HepG2 (cell line): ENCODE data around the gene MTFR1L. TPM values are rescaled to one million over a fixed set of nuclear protein-coding genes. Genes with fewer than 3 reads are reported as not detected.

Experiments
- AHR ChIP-seq: IDR thresholded peaks from 2 replicates; pipeline ENCODE4 v1.6.1; 2018; ENCODE audit warnings: missing genetic modification reagents, missing compliant biosample characterization
- CREM ChIP-seq, 2 experiments: sonication (generic) in 1 of 2; formaldehyde crosslinking in 1 of 2; IDR thresholded peaks; 2 replicates each; pipeline versions ENCODE4 v1.4.0 to v1.6.1; 2016 to 2020; ENCODE audit warnings: antibody characterized with exemption in 1 of 2, mild to moderate bottlenecking in 1 of 2, missing genetic modification reagents in 1 of 2
- DPF2 ChIP-seq: sonication (generic); formaldehyde crosslinking; IDR thresholded peaks from 2 replicates; pipeline ENCODE4 v1.4.0; 2020; ENCODE audit warnings: mild to moderate bottlenecking, low read depth, missing genetic modification reagents, borderline replicate concordance
- IRX3 ChIP-seq: sonication (generic); formaldehyde crosslinking; IDR thresholded peaks from 2 replicates; pipeline ENCODE4 v1.8.1; 2023; ENCODE audit warnings: mild to moderate bottlenecking, low read depth, missing genetic modification reagents, borderline replicate concordance
- KLF11 ChIP-seq: IDR thresholded peaks from 2 replicates; pipeline ENCODE4 v1.6.1; 2016; ENCODE audit warnings: missing compliant biosample characterization
- MEIS2 ChIP-seq: sonication (generic); formaldehyde crosslinking; IDR thresholded peaks from 2 replicates; pipeline ENCODE4 v1.9.0; 2021; ENCODE audit warnings: mild to moderate bottlenecking, missing genetic modification reagents
- NBN ChIP-seq: fragments of 450-650 bp; conservative IDR thresholded peaks from 2 replicates; pipeline ENCODE4 v1.6.1; 2017
- PATZ1 ChIP-seq: sonication (generic); formaldehyde crosslinking; IDR thresholded peaks from 2 replicates; pipeline ENCODE4 v1.4.0; 2020; ENCODE audit warnings: missing genetic modification reagents
- RAD21 ChIP-seq: fragments of 450-650 bp; formaldehyde crosslinking; IDR thresholded peaks from 2 replicates; pipeline ENCODE4 v1.5.0; 2020; ENCODE audit warnings: mild to moderate bottlenecking
- RFXANK ChIP-seq: IDR thresholded peaks from 2 replicates; pipeline ENCODE4 v1.6.1; 2016
- SMAD3 ChIP-seq: sonication (generic); formaldehyde crosslinking; IDR thresholded peaks from 2 replicates; pipeline ENCODE4 v1.4.0; 2020; ENCODE audit warnings: missing genetic modification reagents
- STAG1 ChIP-seq: sonication (generic); formaldehyde crosslinking; IDR thresholded peaks from 2 replicates; pipeline ENCODE4 v1.4.0; 2020; ENCODE audit warnings: missing genetic modification reagents
- U2AF1 ChIP-seq: fragments of 200-400 bp; formaldehyde crosslinking; optimal IDR thresholded peaks from 2 replicates; pipeline ENCODE3; 2017; ENCODE audit warnings: mild to moderate bottlenecking, low read depth, low read length
- ZNF24 ChIP-seq: fragments of 450-650 bp; IDR thresholded peaks from 2 replicates; pipeline ENCODE4 v1.6.1; 2017; ENCODE audit warnings: antibody characterized with exemption, mild to moderate bottlenecking
- ZNF329 ChIP-seq: sonication (generic); formaldehyde crosslinking; IDR thresholded peaks from 2 replicates; pipeline ENCODE4 v1.9.0; 2021; ENCODE audit warnings: low read depth, mild to moderate bottlenecking, missing genetic modification reagents
- ZSCAN22 ChIP-seq: sonication (generic); formaldehyde crosslinking; IDR thresholded peaks from 2 replicates; pipeline ENCODE4 v1.4.0; 2020; ENCODE audit warnings: mild to moderate bottlenecking, missing genetic modification reagents
- polyA plus RNA-seq, 8 experiments: library from polyadenylated mRNA; depleted of rRNA in 3 of 8; stranded (reverse) in 7 of 8; unstranded in 1 of 8; fragments of >200 nt; fragmentation: Illumina TruSeq in 4 of 8; extraction: Trizol in 4 of 8; gene quantifications; 2 replicates each; pipeline versions ENCODE4 v1.2.1 to v1.2.3, GENCODE V29; 2011 to 2016; ENCODE audit warnings: low read depth in 4 of 8, missing spikeins in 1 of 8, mixed read lengths in 1 of 8; ENCODE audit not compliant: insufficient read depth in 1 of 8
- total RNA-seq, 5 experiments: library from RNA; depleted of rRNA; stranded (reverse); fragments of >200 nt; fragmentation: Illumina TruSeq; extraction: Trizol; gene quantifications; 2 replicates each; pipeline ENCODE4 v1.2.3, GENCODE V29; 2016; ENCODE audit warnings: low read depth in 1 of 5
- TF ChIP-seq, protein P1 (sequence below): sonication (generic); formaldehyde crosslinking; IDR thresholded peaks from 2 replicates; pipeline ENCODE4 v1.4.0; 2020; ENCODE audit warnings: missing genetic modification reagents
- TF ChIP-seq, protein P2 (sequence below): sonication (generic); formaldehyde crosslinking; IDR thresholded peaks from 2 replicates; pipeline ENCODE4 v1.5.1; 2020; ENCODE audit warnings: mild to moderate bottlenecking, moderate library complexity, missing genetic modification reagents
- TF ChIP-seq, protein P3 (sequence below): sonication (generic); formaldehyde crosslinking; IDR thresholded peaks from 2 replicates; pipeline ENCODE4 v1.4.0; 2020; ENCODE audit warnings: low read depth, mild to moderate bottlenecking, missing genetic modification reagents

MTFR1L gene
- total and polyA plus RNA-seq, 2 of the 13 experiments (the other 11 are each of a cell fraction or from before 2014, with no cell fraction given) = 38.0 to 55.7 TPM

DNA sequence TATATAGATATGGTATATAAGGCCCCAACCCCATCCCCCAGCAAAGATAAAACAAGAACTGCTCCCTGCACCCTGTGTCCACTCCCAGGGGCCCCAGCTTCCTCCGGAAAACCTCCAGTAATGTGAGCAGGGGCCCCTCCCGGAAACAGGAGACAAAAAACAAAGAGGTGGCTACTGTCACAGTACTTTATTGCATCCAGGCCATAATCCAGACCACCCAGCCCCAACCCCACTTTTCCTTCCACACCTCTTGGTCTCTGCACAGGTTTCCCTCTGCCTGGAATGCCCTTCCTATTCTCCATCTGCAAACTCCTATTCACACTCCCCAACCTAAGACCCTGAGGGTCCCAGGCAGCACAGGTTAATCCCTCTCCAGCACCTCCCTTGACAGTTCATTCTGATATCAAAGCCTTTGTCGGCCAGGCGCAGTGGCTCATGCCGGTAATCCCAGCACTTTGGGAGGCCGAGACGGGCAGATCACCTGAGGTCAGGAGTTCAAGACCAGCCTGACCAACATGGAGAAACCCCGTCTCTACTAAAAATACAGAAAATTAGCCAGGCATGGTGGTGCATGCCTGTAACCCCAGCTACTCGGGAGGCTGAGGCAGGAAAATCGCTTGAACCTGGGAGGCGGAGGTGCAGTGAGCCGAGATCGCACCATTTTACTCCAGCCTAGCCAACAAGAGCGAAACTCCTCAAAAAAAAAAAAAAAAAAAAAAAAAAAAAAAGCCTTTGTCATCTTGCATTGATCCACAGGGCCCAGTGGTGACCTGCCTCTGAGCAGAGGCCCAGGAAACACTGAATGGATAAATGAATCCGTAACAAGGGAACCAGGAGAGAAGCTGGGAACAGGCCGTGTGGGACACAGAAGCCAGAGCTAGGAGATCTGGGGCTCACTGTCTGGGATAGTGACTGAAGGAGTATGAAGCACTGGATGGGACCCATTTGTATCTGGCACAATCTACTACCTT, 41.8 kb downstream of the MTFR1L start (continued):
- TF ChIP-seq, protein P1, sequence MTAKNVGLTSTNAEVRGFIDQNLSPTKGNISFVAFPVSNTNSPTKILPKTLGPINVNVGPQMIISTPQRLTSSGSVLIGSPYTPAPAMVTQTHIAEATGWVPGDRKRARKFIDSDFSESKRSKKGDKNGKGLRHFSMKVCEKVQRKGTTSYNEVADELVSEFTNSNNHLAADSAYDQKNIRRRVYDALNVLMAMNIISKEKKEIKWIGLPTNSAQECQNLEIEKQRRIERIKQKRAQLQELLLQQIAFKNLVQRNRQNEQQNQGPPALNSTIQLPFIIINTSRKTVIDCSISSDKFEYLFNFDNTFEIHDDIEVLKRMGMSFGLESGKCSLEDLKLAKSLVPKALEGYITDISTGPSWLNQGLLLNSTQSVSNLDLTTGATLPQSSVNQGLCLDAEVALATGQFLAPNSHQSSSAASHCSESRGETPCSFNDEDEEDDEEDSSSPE (CRISPR knock-in tag) = 0 out of 2 replicates have a peak, but pooled peaks have one; percentile 33
- TF ChIP-seq STAG1 (CRISPR knock-in tag) (no peak), ZSCAN22 (CRISPR knock-in tag) (no peak), RAD21 (CRISPR knock-in tag) (no peak), ZNF24 (no peak), DPF2 (CRISPR knock-in tag) (peak; percentile 68; the same call in 1 of the 2 replicates), U2AF1 (no peak), PATZ1 (CRISPR knock-in tag) (peak; percentile 97), SMAD3 (CRISPR knock-in tag) (no peak), CREM (IDR thresholded peaks at IDR 0.05) (peak; percentile 58), CREM (CRISPR knock-in tag; IDR thresholded peaks at IDR 0.05) (no peak), KLF11 (no peak), RFXANK (CRISPR knock-in tag) (no peak), AHR (CRISPR knock-in tag) (no peak), ZNF329 (CRISPR knock-in tag) (no peak), MEIS2 (CRISPR knock-in tag) (no peak; the same call in 1 of the 2 replicates), NBN (no peak), IRX3 (CRISPR knock-in tag) (no peak)
- TF ChIP-seq, protein P2, sequence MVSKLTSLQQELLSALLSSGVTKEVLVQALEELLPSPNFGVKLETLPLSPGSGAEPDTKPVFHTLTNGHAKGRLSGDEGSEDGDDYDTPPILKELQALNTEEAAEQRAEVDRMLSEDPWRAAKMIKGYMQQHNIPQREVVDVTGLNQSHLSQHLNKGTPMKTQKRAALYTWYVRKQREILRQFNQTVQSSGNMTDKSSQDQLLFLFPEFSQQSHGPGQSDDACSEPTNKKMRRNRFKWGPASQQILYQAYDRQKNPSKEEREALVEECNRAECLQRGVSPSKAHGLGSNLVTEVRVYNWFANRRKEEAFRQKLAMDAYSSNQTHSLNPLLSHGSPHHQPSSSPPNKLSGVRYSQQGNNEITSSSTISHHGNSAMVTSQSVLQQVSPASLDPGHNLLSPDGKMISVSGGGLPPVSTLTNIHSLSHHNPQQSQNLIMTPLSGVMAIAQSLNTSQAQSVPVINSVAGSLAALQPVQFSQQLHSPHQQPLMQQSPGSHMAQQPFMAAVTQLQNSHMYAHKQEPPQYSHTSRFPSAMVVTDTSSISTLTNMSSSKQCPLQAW (CRISPR knock-in tag) = peak; percentile 59; the same call in 1 of the 2 replicates
- TF ChIP-seq, protein P3, sequence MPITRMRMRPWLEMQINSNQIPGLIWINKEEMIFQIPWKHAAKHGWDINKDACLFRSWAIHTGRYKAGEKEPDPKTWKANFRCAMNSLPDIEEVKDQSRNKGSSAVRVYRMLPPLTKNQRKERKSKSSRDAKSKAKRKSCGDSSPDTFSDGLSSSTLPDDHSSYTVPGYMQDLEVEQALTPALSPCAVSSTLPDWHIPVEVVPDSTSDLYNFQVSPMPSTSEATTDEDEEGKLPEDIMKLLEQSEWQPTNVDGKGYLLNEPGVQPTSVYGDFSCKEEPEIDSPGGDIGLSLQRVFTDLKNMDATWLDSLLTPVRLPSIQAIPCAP (CRISPR knock-in tag) = no peak
